T-helper 2 cell treated with Interferon-gamma antibody and Interleukin-4, amounts not matched to agents 5 μg/mL and 100 μg/mL, for 36 hours (primary cell): ENCODE results near the gene S100A6.
"Not testable (repeated sequence)": the region's sequence is repeated elsewhere in the genome, so short reads cannot be mapped to it uniquely, and the experiment has no call there.

Experiments
- DNase-seq: peaks from one replicate; pipeline ENCODE4 v3.0.0; 2021; ENCODE audit warnings: low spot score
- H3K27ac Mint-ChIP-seq: one replicate; pipeline ENCODE4 v1.8.0; 2021; ENCODE audit warnings: mild to moderate bottlenecking, mixed read lengths
- H3K27me3 Mint-ChIP-seq: one replicate; pipeline ENCODE4 v1.8.0; 2021; ENCODE audit warnings: low read depth, mixed read lengths
- H3K36me3 Mint-ChIP-seq: one replicate; pipeline ENCODE4 v1.8.0; 2021; ENCODE audit warnings: low read depth, mixed read lengths
- H3K4me1 Mint-ChIP-seq: one replicate; pipeline ENCODE4 v1.8.0; 2021; ENCODE audit warnings: low read depth, mixed read lengths
- H3K4me3 Mint-ChIP-seq: one replicate; pipeline ENCODE4 v1.8.0; 2022; ENCODE audit warnings: mild to moderate bottlenecking, moderate library complexity, mixed read lengths
- H3K9me3 Mint-ChIP-seq: one replicate; pipeline ENCODE4 v1.8.0; 2021; ENCODE audit warnings: mixed read lengths

Gene S100A6

GRCh38 chr1:153535242-153536011 is at the start of gene S100A6:
S100A6 (minus strand) TSS chr1:153535991; CDS start chr1:153535339, 652 bp downstream.
- peaks cover 62% of the 10 kb centered on the region for H3K4me1 Mint-ChIP-seq
- DNase-seq: peak; percentile 55
- H3K36me3 Mint-ChIP-seq: peaks cover 33% of the 10 kb centered on the region
- no peaks in the 10 kb centered on the region for H3K27me3 Mint-ChIP-seq
- H3K9me3 Mint-ChIP-seq: no peaks in the 10 kb centered on the region
- H3K27ac Mint-ChIP-seq: peak within 1 kb of the TSS; percentile 98
- peak within 1 kb of the TSS; percentile 96 for H3K4me3 Mint-ChIP-seq

DNA sequence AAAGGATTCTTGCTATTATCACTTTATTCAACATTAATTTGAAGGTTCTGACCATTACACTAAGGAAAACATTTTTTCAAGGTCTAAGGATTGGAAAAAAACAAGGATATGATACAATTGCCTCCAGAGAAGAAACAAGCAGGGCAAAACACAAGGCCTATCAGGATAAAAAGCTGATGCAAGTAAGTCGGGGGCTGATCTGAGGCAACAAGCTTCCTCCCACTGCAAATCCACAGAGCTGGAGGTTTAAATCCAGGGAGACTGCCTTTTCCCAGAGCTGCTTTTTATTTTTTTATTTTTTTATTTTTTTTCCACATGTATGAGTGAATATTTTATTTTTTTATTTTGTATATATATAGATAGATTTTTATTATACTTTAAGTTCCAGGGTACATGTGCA is 49.2 kb upstream of the S100A6 start:
- Mint-ChIP-seq H3K36me3 (no peaks in the 10 kb centered on the region), H3K4me3 (no peak overlapping the region), H3K27ac (no peak overlapping the region), H3K27me3 (peaks cover 10% of the 10 kb centered on the region), H3K9me3 (no peaks in the 10 kb centered on the region), H3K4me1 (no peaks in the 10 kb centered on the region)
- DNase-seq: no peak

GRCh38 chr1:153583976-153584375 is 48.2 kb upstream of the S100A6 start:
- no peak overlapping the region for H3K4me3 Mint-ChIP-seq
- no peaks in the 10 kb centered on the region for H3K4me1 Mint-ChIP-seq
- no peaks in the 10 kb centered on the region for H3K9me3 Mint-ChIP-seq
- peaks cover 13% of the 10 kb centered on the region for H3K27me3 Mint-ChIP-seq
- DNase-seq: no peak
- H3K27ac Mint-ChIP-seq: no peak overlapping the region
- H3K36me3 Mint-ChIP-seq: no peaks in the 10 kb centered on the region

- not testable (repeated sequence) for H3K27ac Mint-ChIP-seq, H3K9me3 Mint-ChIP-seq, H3K4me1 Mint-ChIP-seq, H3K4me3 Mint-ChIP-seq, DNase-seq, H3K36me3 Mint-ChIP-seq
- H3K27me3 Mint-ChIP-seq: peaks cover 13% of the 10 kb centered on the region
Observed at GRCh38 chr1:153583514-153583913, 47.7 kb upstream of the S100A6 start.

- not testable (repeated sequence) for H3K27ac Mint-ChIP-seq, H3K4me3 Mint-ChIP-seq, H3K4me1 Mint-ChIP-seq, DNase-seq, H3K9me3 Mint-ChIP-seq, H3K36me3 Mint-ChIP-seq
- H3K27me3 Mint-ChIP-seq: peaks cover 20% of the 10 kb centered on the region
Observed at GRCh38 chr1:153582836-153583235, 47.0 kb upstream of the S100A6 start.

GRCh38 chr1:153578936-153579335 is 43.1 kb upstream of the S100A6 start:
- DNase-seq: no peak
- Mint-ChIP-seq H3K27me3 (peaks cover 19% of the 10 kb centered on the region), H3K9me3 (no peaks in the 10 kb centered on the region), H3K27ac (no peak overlapping the region), H3K4me3 (no peak overlapping the region), H3K36me3 (no peaks in the 10 kb centered on the region), H3K4me1 (peaks cover 3% of the 10 kb centered on the region)

- H3K9me3 Mint-ChIP-seq: no peaks in the 10 kb centered on the region
- no peak overlapping the region for H3K27ac Mint-ChIP-seq
- H3K4me3 Mint-ChIP-seq: no peak overlapping the region
- peaks cover 3% of the 10 kb centered on the region for H3K4me1 Mint-ChIP-seq
- DNase-seq: no peak
- H3K36me3 Mint-ChIP-seq: no peaks in the 10 kb centered on the region
- peaks cover 19% of the 10 kb centered on the region for H3K27me3 Mint-ChIP-seq
Observed at GRCh38 chr1:153578490-153578889, 42.7 kb upstream of the S100A6 start.

DNA sequence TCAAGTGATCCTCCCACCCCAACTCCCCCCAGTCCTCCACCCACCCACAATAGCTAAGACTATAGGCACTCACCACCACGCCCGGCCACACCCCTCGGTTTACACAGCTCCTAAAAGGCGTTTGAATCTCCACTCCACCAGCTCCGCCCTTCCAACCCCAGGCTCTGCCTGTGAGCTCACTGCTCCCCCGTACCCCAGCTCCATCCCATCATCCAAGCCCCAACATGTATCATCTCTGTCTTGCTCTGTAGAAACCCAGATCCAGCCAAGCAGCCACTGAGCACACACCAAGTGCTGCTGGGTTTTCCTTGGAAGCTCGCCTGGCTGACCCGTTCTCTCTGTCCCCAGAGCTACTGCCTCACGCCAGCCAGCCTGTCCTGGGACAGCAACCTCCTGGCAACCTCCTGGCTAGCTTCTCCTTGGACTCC is 41.8 kb upstream of the S100A6 start:
- H3K9me3 Mint-ChIP-seq: no peaks in the 10 kb centered on the region
- H3K4me3 Mint-ChIP-seq: no peak overlapping the region
- no peak overlapping the region for H3K27ac Mint-ChIP-seq
- H3K36me3 Mint-ChIP-seq: no peaks in the 10 kb centered on the region
- peaks cover 19% of the 10 kb centered on the region for H3K27me3 Mint-ChIP-seq
- H3K4me1 Mint-ChIP-seq: peaks cover 7% of the 10 kb centered on the region
- no peak for DNase-seq

GRCh38 chr1:153577138-153577537 is 41.3 kb upstream of the S100A6 start:
- H3K27me3 Mint-ChIP-seq: peaks cover 19% of the 10 kb centered on the region
- H3K4me1 Mint-ChIP-seq: peaks cover 10% of the 10 kb centered on the region
- DNase-seq: no peak
- no peaks in the 10 kb centered on the region for H3K36me3 Mint-ChIP-seq
- H3K9me3 Mint-ChIP-seq: no peaks in the 10 kb centered on the region
- no peak overlapping the region for H3K27ac Mint-ChIP-seq
- H3K4me3 Mint-ChIP-seq: no peak overlapping the region

GRCh38 chr1:153575497-153575896 is 39.7 kb upstream of the S100A6 start:
- H3K27ac Mint-ChIP-seq, H3K4me3 Mint-ChIP-seq, H3K9me3 Mint-ChIP-seq, H3K36me3 Mint-ChIP-seq, DNase-seq: not testable (repeated sequence)
- Mint-ChIP-seq H3K4me1 (peaks cover 14% of the 10 kb centered on the region), H3K27me3 (peaks cover 19% of the 10 kb centered on the region)

- not testable (repeated sequence) for H3K36me3 Mint-ChIP-seq, DNase-seq, H3K4me3 Mint-ChIP-seq, H3K9me3 Mint-ChIP-seq, H3K27ac Mint-ChIP-seq
- Mint-ChIP-seq H3K4me1 (peaks cover 14% of the 10 kb centered on the region), H3K27me3 (peaks cover 19% of the 10 kb centered on the region)
Observed at GRCh38 chr1:153575081-153575491, 39.3 kb upstream of the S100A6 start.

DNA sequence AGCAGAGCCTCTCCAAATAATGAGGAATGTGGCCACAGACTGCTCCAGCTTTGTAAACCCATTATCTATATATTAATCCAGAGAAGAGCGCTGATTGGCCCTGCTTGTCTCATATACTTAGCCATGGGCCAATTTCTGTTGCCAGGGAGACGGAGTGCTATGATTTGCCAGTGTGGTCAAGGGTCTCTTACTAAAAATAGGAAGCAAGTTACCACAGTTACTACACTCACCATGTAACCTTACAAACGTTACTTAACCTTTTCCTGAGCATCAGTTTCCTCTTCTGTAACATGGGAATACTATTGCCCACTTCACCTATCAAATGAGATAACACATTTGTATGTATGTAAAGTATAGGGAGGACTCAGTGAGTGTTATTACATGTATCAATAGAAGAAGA is 37.6 kb upstream of the S100A6 start:
- no peak for DNase-seq
- no peaks in the 10 kb centered on the region for H3K9me3 Mint-ChIP-seq
- H3K4me1 Mint-ChIP-seq: peaks cover 19% of the 10 kb centered on the region
- no peak overlapping the region for H3K27ac Mint-ChIP-seq
- no peaks in the 10 kb centered on the region for H3K36me3 Mint-ChIP-seq
- H3K27me3 Mint-ChIP-seq: peaks cover 12% of the 10 kb centered on the region
- H3K4me3 Mint-ChIP-seq: no peak overlapping the region

- Mint-ChIP-seq H3K9me3 (no peaks in the 10 kb centered on the region), H3K4me1 (peaks cover 24% of the 10 kb centered on the region), H3K27ac (no peak overlapping the region), H3K27me3 (peaks cover 4% of the 10 kb centered on the region), H3K4me3 (no peak overlapping the region), H3K36me3 (no peaks in the 10 kb centered on the region)
- DNase-seq: peak; percentile 53
Observed at GRCh38 chr1:153572569-153573015, 36.8 kb upstream of the S100A6 start.

DNA sequence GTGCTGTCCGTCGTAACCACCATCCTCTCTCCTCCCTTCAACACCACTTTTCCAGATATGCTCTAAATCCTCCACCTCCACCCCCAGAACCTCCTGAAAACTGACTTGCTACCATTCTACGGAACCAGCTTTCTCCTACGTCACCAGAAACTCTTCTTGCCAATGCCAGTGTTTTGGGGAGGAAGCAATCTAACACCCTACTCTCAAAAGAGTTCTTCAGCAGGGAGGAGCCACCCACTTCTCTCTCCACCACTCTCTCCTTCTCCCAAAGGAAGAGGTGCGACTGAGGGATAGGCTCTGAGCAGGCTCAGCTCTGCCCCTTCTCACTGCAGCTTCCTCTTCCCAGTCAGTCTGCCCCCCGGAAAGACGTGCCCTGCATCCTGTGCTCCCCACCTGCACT is 35.9 kb upstream of the S100A6 start:
- no peaks in the 10 kb centered on the region for H3K36me3 Mint-ChIP-seq
- peaks cover 27% of the 10 kb centered on the region for H3K4me1 Mint-ChIP-seq
- no peaks in the 10 kb centered on the region for H3K9me3 Mint-ChIP-seq
- DNase-seq: no peak
- H3K4me3 Mint-ChIP-seq: no peak overlapping the region
- H3K27me3 Mint-ChIP-seq: no peaks in the 10 kb centered on the region
- H3K27ac Mint-ChIP-seq: no peak overlapping the region

GRCh38 chr1:153570874-153571273 is 35.1 kb upstream of the S100A6 start:
- Mint-ChIP-seq H3K9me3 (no peaks in the 10 kb centered on the region), H3K4me3 (no peak overlapping the region)

More at GRCh38 chr1:153570874-153571273, 35.1 kb upstream of the S100A6 start:
- H3K36me3 Mint-ChIP-seq: no peaks in the 10 kb centered on the region
- no peak overlapping the region for H3K27ac Mint-ChIP-seq
- no peak for DNase-seq
- no peaks in the 10 kb centered on the region for H3K27me3 Mint-ChIP-seq
- peaks cover 34% of the 10 kb centered on the region for H3K4me1 Mint-ChIP-seq
